Keratinocyte (primary cell): ENCODE results near the gene ATP2B2. TPM values are rescaled to one million over a fixed set of nuclear protein-coding genes. Genes with fewer than 3 reads are reported as not detected.

Source experiments
- DNase-seq: peaks from one replicate; pipeline ENCODE4 v3.0.0-alpha.2; 2011; ENCODE audit warnings: low read depth, missing footprints, low spot score
- FAIRE-seq: peaks from 2 replicates; lab custom pipeline; 2011; peaks lifted over from hg19 to GRCh38; lab: Jason Lieb, UNC
- H2AFZ ChIP-seq: 2 replicates; pipeline ENCODE4 v1.6.0; 2012; ENCODE audit warnings: low read length, control low read depth, inconsistent platforms; ENCODE audit not compliant: control insufficient read depth
- H3K27ac ChIP-seq: 2 replicates; pipeline ENCODE4 v1.5.1; 2011; ENCODE audit warnings: low read length; ENCODE audit not compliant: control insufficient read depth, insufficient read depth
- H3K27me3 ChIP-seq: 3 replicates; pipeline ENCODE4 v1.6.0; 2011; ENCODE audit warnings: low read length; ENCODE audit not compliant: control insufficient read depth, insufficient read depth; ENCODE audit errors: extremely low read depth
- H3K36me3 ChIP-seq, 2 experiments: 2 replicates in 1 of 2; 3 replicates in 1 of 2; pipeline ENCODE4 v1.5.1; 2011; ENCODE audit warnings: low read length in 2 of 2, mild to moderate bottlenecking in 1 of 2; ENCODE audit not compliant: control insufficient read depth in 2 of 2, insufficient read depth in 2 of 2; ENCODE audit errors: extremely low read depth in 1 of 2
- H3K4me1 ChIP-seq: 3 replicates; pipeline ENCODE4 v1.5.1; 2011; ENCODE audit warnings: low read length; ENCODE audit not compliant: control insufficient read depth, insufficient read depth; ENCODE audit errors: extremely low read depth
- H3K4me2 ChIP-seq: 3 replicates; pipeline ENCODE4 v1.6.0; 2011; ENCODE audit warnings: low read depth, low read length; ENCODE audit not compliant: control insufficient read depth, insufficient read depth; ENCODE audit errors: extremely low read depth
- H3K4me3 ChIP-seq, 3 experiments: fragments of 200-600 bp in 1 of 3; sonication (generic) in 1 of 3; 2 replicates in 2 of 3; 3 replicates in 1 of 3; pipeline ENCODE4 v1.5.1; 2011 to 2016; ENCODE audit warnings: low read length in 3 of 3, mild to moderate bottlenecking in 3 of 3, control low read depth in 2 of 3, inconsistent platforms in 1 of 3, low read depth in 1 of 3, mixed read lengths in 1 of 3, mixed run types in 1 of 3, moderate library complexity in 1 of 3; ENCODE audit not compliant: control insufficient read depth in 2 of 3, insufficient read depth in 2 of 3; ENCODE audit errors: extremely low read depth in 1 of 3
- H3K79me2 ChIP-seq: 2 replicates; pipeline ENCODE4 v1.6.0; 2012; ENCODE audit warnings: low read length; ENCODE audit not compliant: control insufficient read depth, insufficient read depth
- H3K9ac ChIP-seq: 3 replicates; pipeline ENCODE4 v1.6.0; 2011; ENCODE audit warnings: low read length; ENCODE audit not compliant: control insufficient read depth, insufficient read depth; ENCODE audit errors: extremely low read depth
- H3K9me1 ChIP-seq: 3 replicates; pipeline ENCODE4 v1.6.0; 2011; ENCODE audit warnings: low read length; ENCODE audit not compliant: control insufficient read depth, insufficient read depth; ENCODE audit errors: extremely low read depth
- H3K9me3 ChIP-seq: 2 replicates; pipeline ENCODE4 v1.5.1; 2012; ENCODE audit warnings: low read depth, low read length; ENCODE audit not compliant: control insufficient read depth
- H4K20me1 ChIP-seq: 3 replicates; pipeline ENCODE4 v1.6.0; 2011; ENCODE audit warnings: low read length; ENCODE audit not compliant: control insufficient read depth, insufficient read depth; ENCODE audit errors: extremely low read depth
- CTCF ChIP-seq, 3 experiments: IDR thresholded peaks in 1 of 3; conservative IDR thresholded peaks in 1 of 3; optimal IDR thresholded peaks in 1 of 3; 2 replicates in 2 of 3; 3 replicates in 1 of 3; pipeline versions ENCODE3 to v1.5.1; 2011; ENCODE audit warnings: low read length in 3 of 3, mild to moderate bottlenecking in 3 of 3, moderate library complexity in 2 of 3, control low read depth in 1 of 3, inconsistent platforms in 1 of 3; ENCODE audit not compliant: insufficient read depth in 2 of 3; ENCODE audit errors: extremely low read depth in 1 of 3
- EZH2 ChIP-seq: IDR thresholded peaks from one replicate; pipeline ENCODE4 v1.6.1; 2012; ENCODE audit warnings: inconsistent platforms, mild to moderate bottlenecking, low read length, moderate library complexity
- dilution Hi-C: fragments of 300-500 bp; cut with MboI; formaldehyde crosslinking; loops from one replicate; pipeline ENCODE4 v1.7.0; 2020; ENCODE audit warnings: low sequenced_read_pairs; ENCODE audit not compliant: extremely low pct_ligation_motif_present
- polyA plus RNA-seq, 5 experiments: library from polyadenylated mRNA; depleted of rRNA in 3 of 5; stranded (reverse) in 3 of 5; stranded (forward) in 1 of 5; unstranded in 1 of 5; fragments of >200 nt; gene quantifications; 1 replicate in 1 of 5; 2 replicates in 3 of 5; 3 replicates in 1 of 5; pipeline versions ENCODE4 v1.2.1 to v1.2.3, GENCODE V29; 2011 to 2012; ENCODE audit warnings: missing spikeins in 2 of 5, low read depth in 1 of 5, low replicate concordance in 1 of 5

The ATP2B2 gene
- polyA plus RNA-seq, 1 donor (not counting 4 experiments of a cell fraction or from before 2014, with no cell fraction given): not detected

GRCh38 chr3:10406414-10406813 lies 99.0 kb downstream of the ATP2B2 start:
- Histone ChIP-seq H3K79me2 (no peaks in the 10 kb centered on the region), H3K4me1 (no peaks in the 10 kb centered on the region), H3K9me1 (no peaks in the 10 kb centered on the region), H3K27ac (no peak overlapping the region), H3K4me2 (no peak overlapping the region), H4K20me1 (no peaks in the 10 kb centered on the region), H3K27me3 (no peaks in the 10 kb centered on the region), H3K4me3 (no peak overlapping the region), H3K9ac (no peak overlapping the region), H3K9me3 (no peaks in the 10 kb centered on the region), H3K36me3 (no peaks in the 10 kb centered on the region), H2AFZ (no peak overlapping the region)
- TF ChIP-seq EZH2 (no peak), CTCF (optimal IDR thresholded peaks at IDR 0.05 in 1 of 3, IDR thresholded peaks at IDR 0.05 in 1 of 3, conservative IDR thresholded peaks at IDR 0.05 in 1 of 3; ENCODE audit: extremely low read depth in 1 of 3, insufficient read depth in 2 of 3, low read length in 3 of 3) (no peak)
- FAIRE-seq: no peak
- DNase-seq: no peak
- dilution Hi-C loops: no loop called here

DNA sequence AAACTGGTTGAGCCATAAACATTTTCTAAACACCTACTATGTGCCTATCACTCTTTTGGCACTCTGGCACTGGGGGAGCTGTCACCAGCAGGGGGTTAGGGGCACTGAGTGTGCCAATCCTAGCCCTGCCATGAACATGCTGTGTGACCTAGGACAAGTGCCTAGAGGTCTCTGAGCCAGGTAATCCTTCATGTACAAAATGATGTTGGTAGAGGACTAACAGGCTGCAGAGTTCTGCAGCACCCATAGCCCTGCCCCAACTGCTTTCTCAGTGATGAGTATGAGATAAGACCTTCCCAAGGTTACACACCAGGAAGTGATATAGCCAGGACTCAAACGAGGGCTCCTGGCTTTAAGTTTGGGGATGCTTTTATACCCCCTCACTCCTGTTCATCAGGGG lies 99.6 kb downstream of the ATP2B2 start:
- Histone ChIP-seq H3K9ac (no peak overlapping the region), H3K4me3 (no peak overlapping the region), H2AFZ (no peak overlapping the region), H3K4me2 (no peak overlapping the region), H3K27ac (no peak overlapping the region), H3K4me1 (no peaks in the 10 kb centered on the region), H3K27me3 (no peaks in the 10 kb centered on the region), H3K9me3 (no peaks in the 10 kb centered on the region), H3K79me2 (no peaks in the 10 kb centered on the region), H3K9me1 (no peaks in the 10 kb centered on the region), H4K20me1 (peaks cover 2% of the 10 kb centered on the region), H3K36me3 (no peaks in the 10 kb centered on the region)
- DNase-seq: no peak
- FAIRE-seq: no peak
- dilution Hi-C loops: no loop called here
- TF ChIP-seq CTCF (optimal IDR thresholded peaks at IDR 0.05 in 1 of 3, IDR thresholded peaks at IDR 0.05 in 1 of 3, conservative IDR thresholded peaks at IDR 0.05 in 1 of 3; ENCODE audit: extremely low read depth in 1 of 3, insufficient read depth in 2 of 3, low read length in 3 of 3) (no peak), EZH2 (no peak)
